GM13977 (cell line): ENCODE data around the gene ARAP1.

Experiments used
- DNase-seq: peaks from one replicate; pipeline ENCODE4 v3.0.0; 2012; ENCODE audit warnings: low spot score
- in situ Hi-C: fragments of 300-500 bp; cut with MboI; formaldehyde crosslinking; loops from one replicate; pipeline ENCODE4 v1.12.0; 2022; ENCODE audit warnings: low sequenced_read_pairs, low pct_unique_long_range_greater_than_20kb, mixed read lengths, inconsistent platforms; ENCODE audit not compliant: unreplicated experiment
- TF ChIP-seq, protein P1 (sequence below): IDR thresholded peaks from 2 replicates; pipeline ENCODE4 v1.5.1; 2012; ENCODE audit warnings: mild to moderate bottlenecking, control low read depth; ENCODE audit not compliant: insufficient read depth; ENCODE audit errors: extremely low read depth, missing control alignments

The ARAP1 gene

GRCh38 chr11:72712841-72713240 lies 39.4 kb downstream of the ARAP1 start:
- TF ChIP-seq, protein P1, sequence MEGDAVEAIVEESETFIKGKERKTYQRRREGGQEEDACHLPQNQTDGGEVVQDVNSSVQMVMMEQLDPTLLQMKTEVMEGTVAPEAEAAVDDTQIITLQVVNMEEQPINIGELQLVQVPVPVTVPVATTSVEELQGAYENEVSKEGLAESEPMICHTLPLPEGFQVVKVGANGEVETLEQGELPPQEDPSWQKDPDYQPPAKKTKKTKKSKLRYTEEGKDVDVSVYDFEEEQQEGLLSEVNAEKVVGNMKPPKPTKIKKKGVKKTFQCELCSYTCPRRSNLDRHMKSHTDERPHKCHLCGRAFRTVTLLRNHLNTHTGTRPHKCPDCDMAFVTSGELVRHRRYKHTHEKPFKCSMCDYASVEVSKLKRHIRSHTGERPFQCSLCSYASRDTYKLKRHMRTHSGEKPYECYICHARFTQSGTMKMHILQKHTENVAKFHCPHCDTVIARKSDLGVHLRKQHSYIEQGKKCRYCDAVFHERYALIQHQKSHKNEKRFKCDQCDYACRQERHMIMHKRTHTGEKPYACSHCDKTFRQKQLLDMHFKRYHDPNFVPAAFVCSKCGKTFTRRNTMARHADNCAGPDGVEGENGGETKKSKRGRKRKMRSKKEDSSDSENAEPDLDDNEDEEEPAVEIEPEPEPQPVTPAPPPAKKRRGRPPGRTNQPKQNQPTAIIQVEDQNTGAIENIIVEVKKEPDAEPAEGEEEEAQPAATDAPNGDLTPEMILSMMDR: no peak
- in situ Hi-C loops: loop anchor here (25.0 kb wide), 1 partner anchor 474 kb away; no protein-coding TSS in a partner anchor
- no peak for DNase-seq

DNA sequence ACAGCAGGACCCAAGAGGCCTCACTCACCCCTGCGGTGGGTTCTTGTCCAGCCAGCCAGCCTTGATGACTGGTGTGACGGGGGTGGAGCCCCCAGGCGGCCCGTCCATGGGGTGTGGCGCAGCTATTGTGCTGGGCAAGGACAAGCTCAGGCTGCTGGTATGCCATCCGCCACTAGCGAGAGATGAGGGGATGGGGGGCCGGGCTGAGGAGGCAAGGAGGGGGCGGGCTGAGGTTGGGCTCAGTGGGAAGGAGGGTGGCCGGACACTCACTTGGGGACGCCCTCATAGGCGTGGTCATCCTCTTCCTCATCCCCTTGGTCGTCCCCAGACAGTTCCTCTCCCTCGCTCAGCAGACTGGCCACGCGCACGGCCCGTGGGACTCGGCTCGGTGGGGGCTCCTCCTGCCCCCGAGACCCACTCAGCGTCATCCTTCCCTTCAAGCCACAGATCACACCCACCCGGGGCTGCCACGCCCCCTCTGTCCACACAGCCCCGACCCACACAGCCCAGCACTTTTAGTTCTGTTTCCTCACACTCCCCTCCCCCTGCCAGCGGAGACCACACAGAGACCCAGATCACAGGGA lies 39.9 kb downstream of the ARAP1 start:
- no peak for DNase-seq
- in situ Hi-C loops: loop anchor here (25.0 kb wide), 1 partner anchor 475 kb away; no protein-coding TSS in a partner anchor
- TF ChIP-seq, protein P1: no peak

DNA sequence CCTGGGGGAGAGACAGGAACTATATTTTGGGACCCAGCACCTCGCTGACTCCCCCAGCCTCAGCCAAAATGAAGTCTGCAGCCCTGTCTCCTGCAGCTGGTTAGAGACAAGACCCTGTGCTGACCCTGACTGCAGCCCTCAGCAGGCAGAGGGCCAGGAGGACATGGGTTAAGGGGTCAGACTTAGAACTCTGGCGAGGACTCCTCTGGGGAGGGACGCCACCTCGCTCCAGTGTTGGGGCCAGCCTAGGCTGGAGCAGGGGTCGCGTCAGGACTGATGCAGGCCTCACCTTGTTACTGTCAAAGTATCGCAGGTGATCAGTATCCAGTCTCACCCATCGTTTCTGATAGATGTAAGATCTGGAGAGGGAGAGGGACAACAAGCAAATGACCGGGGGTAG lies 41.1 kb downstream of the ARAP1 start:
- TF ChIP-seq, protein P1: no peak
- in situ Hi-C loops: loop anchor here (25.0 kb wide), 1 partner anchor 476 kb away; no protein-coding TSS in a partner anchor
- no peak for DNase-seq

- in situ Hi-C loops: loop anchor here (25.0 kb wide), 1 partner anchor 477 kb away; no protein-coding TSS in a partner anchor
- TF ChIP-seq, protein P1: no peak
- no peak for DNase-seq
These were observed 41.9 kb downstream of the ARAP1 start for GRCh38 chr11:72710278-72710677.

DNA sequence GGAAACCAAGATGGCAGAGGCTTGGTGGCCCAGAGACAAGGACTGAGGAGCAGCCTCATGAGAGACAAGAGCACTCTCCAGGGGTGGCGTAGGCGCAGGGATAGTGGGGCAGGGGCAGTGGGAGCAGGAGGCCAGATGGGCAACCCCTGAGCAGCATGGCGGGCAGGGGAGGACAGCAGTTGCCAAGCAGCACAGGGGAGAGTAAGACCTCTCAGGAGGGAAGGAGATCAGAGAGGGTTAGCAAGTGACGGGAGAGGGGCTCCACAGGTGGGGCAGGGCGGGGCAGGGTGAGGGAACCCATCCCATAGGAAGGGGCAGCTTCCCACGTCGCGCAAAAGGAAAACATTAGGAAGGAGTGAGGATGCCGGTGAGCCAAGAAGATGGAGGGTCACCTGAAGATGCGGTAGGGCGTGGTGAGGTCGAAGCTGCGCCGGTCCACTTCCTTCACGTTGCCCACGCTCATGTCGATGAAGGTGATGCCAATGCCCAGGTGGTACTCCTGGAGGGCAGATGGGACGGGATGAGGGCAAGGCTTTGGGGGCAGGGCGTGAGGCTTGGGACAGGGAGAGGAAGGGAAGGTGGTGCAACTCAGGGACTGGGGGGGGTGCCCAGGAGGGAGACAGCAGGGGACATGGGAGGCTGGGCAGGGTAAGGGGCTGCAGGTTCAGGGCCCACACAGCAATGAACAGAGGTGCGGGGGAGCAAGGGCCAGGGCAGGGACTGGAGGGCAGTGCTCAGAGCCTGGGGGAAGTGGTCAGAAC lies 42.5 kb downstream of the ARAP1 start:
- in situ Hi-C loops: loop anchor here (25.0 kb wide), 1 partner anchor 478 kb away; no protein-coding TSS in a partner anchor
- DNase-seq: no peak
- TF ChIP-seq, protein P1: no peak

- no peak for DNase-seq
- in situ Hi-C loops: loop anchor here (25.0 kb wide), 1 partner anchor 480 kb away; no protein-coding TSS in a partner anchor
- TF ChIP-seq, protein P1: no peak
These were observed 45.2 kb downstream of the ARAP1 start for GRCh38 chr11:72707032-72707431.
